GM18951 (cell line): ENCODE data around the gene SNTG2.

Source experiments
- POLR2A ChIP-seq: IDR thresholded peaks from 4 replicates; pipeline ENCODE4 v1.6.1; 2011; ENCODE audit warnings: mild to moderate bottlenecking; ENCODE audit not compliant: insufficient read length, insufficient read depth; ENCODE audit errors: extremely low read depth
- in situ Hi-C: fragments of 300-500 bp; cut with MboI; formaldehyde crosslinking; loops from one replicate; pipeline ENCODE4 v1.12.0; 2022; ENCODE audit warnings: low sequenced_read_pairs, mixed read lengths, inconsistent platforms; ENCODE audit not compliant: unreplicated experiment

SNTG2 gene

GRCh38 chr2:1134629-1135028 lies 184.0 kb downstream of the SNTG2 start:
- TF ChIP-seq POLR2A = no peak
- in situ Hi-C loops = no loop called here

GRCh38 chr2:1136067-1136466 lies 185.4 kb downstream of the SNTG2 start:
- no peak for TF ChIP-seq POLR2A
- in situ Hi-C loops = no loop called here

- TF ChIP-seq POLR2A = no peak
- in situ Hi-C loops = no loop called here
Observed at GRCh38 chr2:1136846-1137245, 186.2 kb downstream of the SNTG2 start.

- no peak for TF ChIP-seq POLR2A
- in situ Hi-C loops = no loop called here
Observed at GRCh38 chr2:1137264-1137663, 186.6 kb downstream of the SNTG2 start.

GRCh38 chr2:1137913-1138391 lies 187.3 kb downstream of the SNTG2 start:
- in situ Hi-C loops = no loop called here
- no peak for TF ChIP-seq POLR2A

- in situ Hi-C loops = no loop called here
- TF ChIP-seq POLR2A = no peak
Observed at GRCh38 chr2:1140389-1141003, 189.8 kb downstream of the SNTG2 start.

GRCh38 chr2:1141079-1141478 lies 190.4 kb downstream of the SNTG2 start:
- no peak for TF ChIP-seq POLR2A
- in situ Hi-C loops = no loop called here

GRCh38 chr2:1143129-1143528 lies 192.5 kb downstream of the SNTG2 start:
- TF ChIP-seq POLR2A = no peak
- in situ Hi-C loops = no loop called here

GRCh38 chr2:1147873-1148612 lies 197.4 kb downstream of the SNTG2 start:
- in situ Hi-C loops = no loop called here
- TF ChIP-seq POLR2A = no peak

GRCh38 chr2:1150724-1151511 lies 200.3 kb downstream of the SNTG2 start:
- TF ChIP-seq POLR2A = no peak
- in situ Hi-C loops = no loop called here

GRCh38 chr2:1152375-1152774 lies 201.7 kb downstream of the SNTG2 start:
- in situ Hi-C loops = no loop called here
- no peak for TF ChIP-seq POLR2A

GRCh38 chr2:1153920-1154319 lies 203.3 kb downstream of the SNTG2 start:
- in situ Hi-C loops = no loop called here
- TF ChIP-seq POLR2A = no peak
